Measurements from ENCODE around the gene CTXND1. TPM values are rescaled to one million over a fixed set of nuclear protein-coding genes. Genes with fewer than 3 reads are reported as not detected.

Gene CTXND1
- total and polyA plus RNA-seq, 2 experiments from 2014 or later, result 0.05 TPM; not detected in 1

DNA sequence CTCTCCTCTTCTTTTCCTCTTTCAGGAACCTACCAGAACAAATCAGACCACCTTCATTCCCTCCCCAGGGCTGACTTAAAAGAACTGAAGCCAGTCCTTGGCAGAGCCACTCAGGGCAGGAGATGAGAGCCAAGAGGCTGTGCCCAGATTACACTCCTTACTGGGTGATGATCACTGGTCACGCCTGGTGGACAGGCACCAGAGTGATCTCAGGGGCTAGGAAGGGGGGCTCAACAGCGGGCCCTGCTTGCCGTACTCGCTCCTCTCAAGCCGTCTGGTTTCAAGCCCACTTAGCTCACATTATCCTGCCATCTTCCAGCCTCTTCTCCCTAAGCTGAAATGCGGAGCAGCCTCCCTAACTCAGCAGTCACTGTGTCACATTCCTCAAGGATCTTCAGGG lies 100.9 kb downstream of the CTXND1 start:
- Histone ChIP-seq H3K79me2 (replicated peaks; ENCODE audit: insufficient read depth) (no peaks in the 10 kb centered on the region; the same call in 1 of the 2 replicates), H2AFZ (peak overlapping the region; percentile 99), H3K4me1 (ENCODE audit: insufficient read depth) (peaks cover 23% of the 10 kb centered on the region), H3K9me2 (ENCODE audit: insufficient read depth) (no peaks in the 10 kb centered on the region), H3F3A (replicated peaks; ENCODE audit: low read depth) (peaks cover 5% of the 10 kb centered on the region; the same call in 1 of the 2 replicates), H3K4me3 (peak overlapping the region; percentile 80; the same call in 1 of the 2 replicates), H3K27me3 (ENCODE audit: insufficient read depth) (0 out of 2 replicates have a peak, but pooled peaks cover 7% of the 10 kb centered on the region), H3K4me2 (peak overlapping the region; percentile 94; the same call in 1 of the 2 replicates), H4K20me1 (replicated peaks; ENCODE audit: insufficient read depth) (no peaks in the 10 kb centered on the region; the same call in 1 of the 2 replicates), H3K36me3 (ENCODE audit: insufficient read depth) (no peaks in the 10 kb centered on the region), H3K27ac (ENCODE audit: low read depth) (no peak overlapping the region)
- no peaks in the 10 kb centered on the region; the same call in 2 of the 3 replicates for H3K9me3 Mint-ChIP-seq
- no peak overlapping the region for H3K27ac Mint-ChIP-seq
- peaks cover 17% of the 10 kb centered on the region for H3K27me3 Mint-ChIP-seq (ENCODE audit: insufficient read depth, low read depth, poor library complexity)
- no peak overlapping the region for H3K4me3 Mint-ChIP-seq
- DNase-seq (ENCODE audit: low spot score) (peak; percentile 15), ATAC-seq (no peak)
- H3K36me3 Mint-ChIP-seq (ENCODE audit: low read depth), result no peaks in the 10 kb centered on the region; the same call in 2 of the 3 replicates
- TF ChIP-seq ZNF114 (CRISPR knock-in tag; IDR thresholded peaks at IDR 0.05) (no peak), EZH2phosphoT487 (IDR thresholded peaks at IDR 0.05; ENCODE audit: unreplicated experiment) (no peak), REST (IDR thresholded peaks at IDR 0.05; ENCODE audit: unreplicated experiment) (no peak), ETS1 (IDR thresholded peaks at IDR 0.05) (no peak), STAT1 (IDR thresholded peaks at IDR 0.05; ENCODE audit: unreplicated experiment) (no peak), CREB1 (CRISPR knock-in tag; IDR thresholded peaks at IDR 0.05; ENCODE audit: low read depth) (no peak), EZH2 (IDR thresholded peaks at IDR 0.05; ENCODE audit: low read depth, unreplicated experiment) (no peak), CTCF (conservative IDR thresholded peaks at IDR 0.05; ENCODE audit: low read depth in 2 of 2) (no peak), POLR2AphosphoS5 (IDR thresholded peaks at IDR 0.05; ENCODE audit: low read depth) (no peak), ZNF331 (CRISPR knock-in tag; IDR thresholded peaks at IDR 0.05; ENCODE audit: low read depth) (no peak), JUNB (IDR thresholded peaks at IDR 0.05; ENCODE audit: unreplicated experiment) (no peak), NANOG (IDR thresholded peaks at IDR 0.05; ENCODE audit: borderline replicate concordance) (no peak)
- TF ChIP-seq, protein P1, sequence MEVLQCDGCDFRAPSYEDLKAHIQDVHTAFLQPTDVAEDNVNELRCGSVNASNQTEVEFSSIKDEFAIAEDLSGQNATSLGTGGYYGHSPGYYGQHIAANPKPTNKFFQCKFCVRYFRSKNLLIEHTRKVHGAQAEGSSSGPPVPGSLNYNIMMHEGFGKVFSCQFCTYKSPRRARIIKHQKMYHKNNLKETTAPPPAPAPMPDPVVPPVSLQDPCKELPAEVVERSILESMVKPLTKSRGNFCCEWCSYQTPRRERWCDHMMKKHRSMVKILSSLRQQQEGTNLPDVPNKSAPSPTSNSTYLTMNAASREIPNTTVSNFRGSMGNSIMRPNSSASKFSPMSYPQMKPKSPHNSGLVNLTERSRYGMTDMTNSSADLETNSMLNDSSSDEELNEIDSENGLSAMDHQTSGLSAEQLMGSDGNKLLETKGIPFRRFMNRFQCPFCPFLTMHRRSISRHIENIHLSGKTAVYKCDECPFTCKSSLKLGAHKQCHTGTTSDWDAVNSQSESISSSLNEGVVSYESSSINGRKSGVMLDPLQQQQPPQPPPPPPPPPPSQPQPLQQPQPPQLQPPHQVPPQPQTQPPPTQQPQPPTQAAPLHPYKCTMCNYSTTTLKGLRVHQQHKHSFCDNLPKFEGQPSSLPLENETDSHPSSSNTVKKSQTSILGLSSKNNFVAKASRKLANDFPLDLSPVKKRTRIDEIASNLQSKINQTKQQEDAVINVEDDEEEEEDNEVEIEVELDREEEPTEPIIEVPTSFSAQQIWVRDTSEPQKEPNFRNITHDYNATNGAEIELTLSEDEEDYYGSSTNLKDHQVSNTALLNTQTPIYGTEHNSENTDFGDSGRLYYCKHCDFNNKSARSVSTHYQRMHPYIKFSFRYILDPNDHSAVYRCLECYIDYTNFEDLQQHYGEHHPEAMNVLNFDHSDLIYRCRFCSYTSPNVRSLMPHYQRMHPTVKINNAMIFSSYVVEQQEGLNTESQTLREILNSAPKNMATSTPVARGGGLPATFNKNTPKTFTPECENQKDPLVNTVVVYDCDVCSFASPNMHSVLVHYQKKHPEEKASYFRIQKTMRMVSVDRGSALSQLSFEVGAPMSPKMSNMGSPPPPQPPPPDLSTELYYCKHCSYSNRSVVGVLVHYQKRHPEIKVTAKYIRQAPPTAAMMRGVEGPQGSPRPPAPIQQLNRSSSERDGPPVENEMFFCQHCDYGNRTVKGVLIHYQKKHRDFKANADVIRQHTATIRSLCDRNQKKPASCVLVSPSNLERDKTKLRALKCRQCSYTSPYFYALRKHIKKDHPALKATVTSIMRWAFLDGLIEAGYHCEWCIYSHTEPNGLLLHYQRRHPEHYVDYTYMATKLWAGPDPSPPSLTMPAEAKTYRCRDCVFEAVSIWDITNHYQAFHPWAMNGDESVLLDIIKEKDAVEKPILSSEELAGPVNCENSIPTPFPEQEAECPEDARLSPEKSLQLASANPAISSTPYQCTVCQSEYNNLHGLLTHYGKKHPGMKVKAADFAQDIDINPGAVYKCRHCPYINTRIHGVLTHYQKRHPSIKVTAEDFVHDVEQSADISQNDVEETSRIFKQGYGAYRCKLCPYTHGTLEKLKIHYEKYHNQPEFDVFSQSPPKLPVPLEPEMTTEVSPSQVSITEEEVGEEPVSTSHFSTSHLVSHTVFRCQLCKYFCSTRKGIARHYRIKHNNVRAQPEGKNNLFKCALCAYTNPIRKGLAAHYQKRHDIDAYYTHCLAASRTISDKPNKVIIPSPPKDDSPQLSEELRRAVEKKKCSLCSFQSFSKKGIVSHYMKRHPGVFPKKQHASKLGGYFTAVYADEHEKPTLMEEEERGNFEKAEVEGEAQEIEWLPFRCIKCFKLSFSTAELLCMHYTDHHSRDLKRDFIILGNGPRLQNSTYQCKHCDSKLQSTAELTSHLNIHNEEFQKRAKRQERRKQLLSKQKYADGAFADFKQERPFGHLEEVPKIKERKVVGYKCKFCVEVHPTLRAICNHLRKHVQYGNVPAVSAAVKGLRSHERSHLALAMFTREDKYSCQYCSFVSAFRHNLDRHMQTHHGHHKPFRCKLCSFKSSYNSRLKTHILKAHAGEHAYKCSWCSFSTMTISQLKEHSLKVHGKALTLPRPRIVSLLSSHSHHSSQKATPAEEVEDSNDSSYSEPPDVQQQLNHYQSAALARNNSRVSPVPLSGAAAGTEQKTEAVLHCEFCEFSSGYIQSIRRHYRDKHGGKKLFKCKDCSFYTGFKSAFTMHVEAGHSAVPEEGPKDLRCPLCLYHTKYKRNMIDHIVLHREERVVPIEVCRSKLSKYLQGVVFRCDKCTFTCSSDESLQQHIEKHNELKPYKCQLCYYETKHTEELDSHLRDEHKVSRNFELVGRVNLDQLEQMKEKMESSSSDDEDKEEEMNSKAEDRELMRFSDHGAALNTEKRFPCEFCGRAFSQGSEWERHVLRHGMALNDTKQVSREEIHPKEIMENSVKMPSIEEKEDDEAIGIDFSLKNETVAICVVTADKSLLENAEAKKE (CRISPR knock-in tag; IDR thresholded peaks at IDR 0.05), result no peak
- peaks cover 35% of the 10 kb centered on the region for H3K4me1 Mint-ChIP-seq

All from GM23338 (cell line).